ENCODE results near the gene CCDC57. TPM values are rescaled to one million over a fixed set of nuclear protein-coding genes. Genes with fewer than 3 reads are reported as not detected.

Gene CCDC57
- total and polyA plus RNA-seq, 10 donors = 28.8 to 164 (median 51.9) TPM

DNA sequence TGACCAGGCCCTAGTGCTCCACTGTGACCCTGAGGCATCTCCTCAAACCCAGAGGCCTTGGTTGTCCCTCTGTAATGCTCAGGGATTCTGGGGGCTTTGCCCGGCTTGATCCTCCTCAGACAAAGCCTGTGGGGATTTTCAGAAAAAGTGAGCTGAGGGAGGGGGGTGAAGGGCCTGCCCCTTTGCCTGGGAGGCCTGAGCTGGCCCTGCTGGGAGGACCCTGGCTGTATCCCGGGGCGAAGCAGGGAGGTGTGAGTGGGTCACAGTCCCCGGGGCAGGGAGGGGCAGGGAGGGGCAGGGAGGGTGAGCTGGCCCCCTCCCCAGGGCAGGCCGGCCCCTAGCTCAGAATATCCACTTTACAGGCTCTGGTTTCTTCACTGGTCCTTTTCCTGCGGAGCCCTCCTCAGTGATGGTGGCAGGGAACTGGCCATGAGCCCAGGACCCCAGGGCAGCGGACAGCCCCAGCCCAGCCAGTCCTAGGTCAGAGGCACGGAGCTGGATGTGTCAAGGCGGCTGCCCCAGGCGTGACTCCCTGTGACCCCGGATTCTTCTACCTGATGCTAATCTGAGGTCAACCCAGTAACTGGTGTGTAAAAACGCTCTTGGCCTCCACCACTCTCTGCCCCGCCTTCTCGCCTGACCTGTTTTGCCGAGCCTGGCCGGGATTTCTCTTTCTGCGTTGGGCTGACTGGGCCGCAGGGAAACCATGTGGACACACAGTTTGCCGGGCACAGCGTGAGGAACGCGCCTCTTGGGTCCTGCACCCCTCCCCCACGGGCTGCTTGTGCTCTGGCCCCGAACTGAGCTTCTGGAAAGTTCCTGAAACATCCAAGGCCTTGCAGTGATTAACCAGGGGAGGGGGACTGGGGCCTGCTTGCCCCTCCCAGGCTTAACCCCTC, 108.8 kb downstream of the CCDC57 start:
- intact Hi-C loops (cut with DNase I; ENCODE audit: low total_unique reads) = loop anchor here (10.0 kb wide), 1 partner anchor 59 kb away; no protein-coding TSS in a partner anchor
- Histone ChIP-seq H3K9me3 (no peaks in the 10 kb centered on the region), H3K4me3 (no peak overlapping the region), H3K4me1 (peaks cover 24 to 70% (median 52%) of the 10 kb centered on the region in 6 donors), H3K36me3 (no peaks in the 10 kb centered on the region), H3K27ac (peak overlapping the region in 1 of 8 donors; percentile 14), H3K27me3 (replicated peaks in 1 of 7) (no peaks in the 10 kb centered on the region)
- DNase-seq = no peak
- TF ChIP-seq, protein P1, sequence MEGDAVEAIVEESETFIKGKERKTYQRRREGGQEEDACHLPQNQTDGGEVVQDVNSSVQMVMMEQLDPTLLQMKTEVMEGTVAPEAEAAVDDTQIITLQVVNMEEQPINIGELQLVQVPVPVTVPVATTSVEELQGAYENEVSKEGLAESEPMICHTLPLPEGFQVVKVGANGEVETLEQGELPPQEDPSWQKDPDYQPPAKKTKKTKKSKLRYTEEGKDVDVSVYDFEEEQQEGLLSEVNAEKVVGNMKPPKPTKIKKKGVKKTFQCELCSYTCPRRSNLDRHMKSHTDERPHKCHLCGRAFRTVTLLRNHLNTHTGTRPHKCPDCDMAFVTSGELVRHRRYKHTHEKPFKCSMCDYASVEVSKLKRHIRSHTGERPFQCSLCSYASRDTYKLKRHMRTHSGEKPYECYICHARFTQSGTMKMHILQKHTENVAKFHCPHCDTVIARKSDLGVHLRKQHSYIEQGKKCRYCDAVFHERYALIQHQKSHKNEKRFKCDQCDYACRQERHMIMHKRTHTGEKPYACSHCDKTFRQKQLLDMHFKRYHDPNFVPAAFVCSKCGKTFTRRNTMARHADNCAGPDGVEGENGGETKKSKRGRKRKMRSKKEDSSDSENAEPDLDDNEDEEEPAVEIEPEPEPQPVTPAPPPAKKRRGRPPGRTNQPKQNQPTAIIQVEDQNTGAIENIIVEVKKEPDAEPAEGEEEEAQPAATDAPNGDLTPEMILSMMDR (IDR thresholded peaks at IDR 0.05 in 8 of 11, conservative IDR thresholded peaks at IDR 0.05 in 3 of 11) = no peak
- TF ChIP-seq POLR2AphosphoS5 (IDR thresholded peaks at IDR 0.05) = peak in 1 of 3 donors; percentile 28
- TF ChIP-seq POLR2A (IDR thresholded peaks at IDR 0.05) = no peak
- WGBS, 5 donors = 76 to 86% (median 81%) methylated on average over 17 to 24 of the region's 24 CpGs

DNA sequence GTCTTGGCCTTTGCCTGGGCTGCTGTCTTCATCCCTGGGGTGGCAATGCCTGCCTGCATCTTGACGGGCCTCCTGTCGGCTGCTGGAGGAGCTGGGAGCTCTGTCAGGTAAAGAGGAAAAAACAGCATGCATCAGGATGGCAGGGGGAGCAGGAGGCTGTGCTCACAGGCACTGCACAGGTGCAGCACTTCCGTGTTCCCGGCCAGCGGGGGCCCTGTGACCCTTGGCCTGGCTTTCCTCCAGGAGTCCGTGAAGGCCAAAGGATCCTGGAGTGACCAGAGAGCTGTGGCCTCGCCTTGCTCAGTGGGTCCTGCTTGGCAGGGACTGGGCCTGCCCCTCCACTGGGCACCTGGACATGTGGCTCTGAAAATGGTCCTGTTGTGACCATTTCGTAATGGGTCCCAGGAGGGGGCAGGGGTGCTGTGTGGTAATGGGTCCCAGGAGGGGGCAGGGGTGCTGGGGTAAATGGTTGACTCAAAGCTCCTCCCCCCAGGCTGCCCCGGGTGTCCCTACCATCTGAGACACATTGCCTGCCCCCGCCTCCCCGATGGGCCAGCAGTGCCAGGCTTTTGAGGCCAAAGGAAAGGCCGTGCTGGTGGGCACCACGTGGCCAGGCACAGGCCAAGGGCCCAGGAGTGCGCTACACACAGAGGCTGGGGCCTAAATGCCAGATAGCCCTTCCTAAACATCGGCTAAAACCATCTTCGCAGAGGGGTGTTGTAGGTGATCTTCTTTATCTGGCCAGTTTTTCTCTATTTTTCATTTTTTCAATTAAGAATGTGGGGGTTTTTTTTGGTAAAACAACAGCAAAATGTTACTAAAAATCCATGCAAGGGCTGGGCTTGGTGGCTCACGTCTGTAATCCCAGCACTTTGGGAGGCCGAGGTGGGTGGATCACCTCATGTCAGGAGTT, 110.6 kb downstream of the CCDC57 start:
- TF ChIP-seq POLR2A (IDR thresholded peaks at IDR 0.05) (no peak), POLR2AphosphoS5 (IDR thresholded peaks at IDR 0.05) (peak in 1 of 3 donors; percentile 35)
- TF ChIP-seq, protein P1 (IDR thresholded peaks at IDR 0.05 in 8 of 11, conservative IDR thresholded peaks at IDR 0.05 in 3 of 11) = no peak
- Histone ChIP-seq H3K4me3 (no peak overlapping the region), H3K9me3 (no peaks in the 10 kb centered on the region), H3K4me1 (peaks cover 27 to 70% (median 54%) of the 10 kb centered on the region in 6 donors), H3K27ac (peak overlapping the region in 1 of 8 donors; percentile 11), H3K36me3 (no peaks in the 10 kb centered on the region), H3K27me3 (replicated peaks in 1 of 7) (no peaks in the 10 kb centered on the region)
- intact Hi-C loops (cut with DNase I; ENCODE audit: low total_unique reads) = loop anchor here (10.0 kb wide), 1 partner anchor 57 kb away; no protein-coding TSS in a partner anchor
- 69 to 88% (median 79%) methylated on average over 12 to 18 of the region's 18 CpGs for WGBS, 5 donors
- no peak for DNase-seq

DNA sequence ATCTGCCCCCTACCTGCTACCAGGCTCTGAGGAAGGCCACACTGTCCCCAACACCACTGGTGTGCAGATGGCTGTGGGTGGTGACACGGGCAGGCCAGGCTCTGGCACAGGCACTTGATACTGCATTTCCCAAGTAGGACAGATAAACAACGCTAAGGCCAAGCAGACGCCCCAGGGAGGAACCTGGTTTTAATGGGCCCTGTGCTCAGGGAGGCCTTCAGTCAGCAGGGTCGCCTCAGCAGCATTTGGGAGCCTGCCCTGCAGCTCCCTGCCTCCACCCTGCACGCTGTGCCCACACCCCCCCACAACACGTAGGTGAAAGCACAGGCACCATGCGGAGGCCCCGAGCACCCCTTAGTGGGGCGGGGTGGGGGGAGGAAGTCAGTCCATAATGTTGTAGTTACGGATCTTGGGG, 111.3 kb downstream of the CCDC57 start:
- Histone ChIP-seq H3K27me3 (replicated peaks in 1 of 7) (no peaks in the 10 kb centered on the region), H3K36me3 (no peaks in the 10 kb centered on the region), H3K27ac (peak overlapping the region in 1 of 8 donors; percentile 11), H3K4me1 (peaks cover 27 to 70% (median 54%) of the 10 kb centered on the region in 6 donors), H3K4me3 (no peak overlapping the region), H3K9me3 (no peaks in the 10 kb centered on the region)
- WGBS, 5 donors = 80 to 90% (median 83%) methylated on average over 1 to 10 of the region's 10 CpGs
- intact Hi-C loops (cut with DNase I; ENCODE audit: low total_unique reads) = loop anchor here (10.0 kb wide), 1 partner anchor 57 kb away; no protein-coding TSS in a partner anchor
- no peak for DNase-seq
- TF ChIP-seq POLR2AphosphoS5 (IDR thresholded peaks at IDR 0.05) = peak in 1 of 3 donors; percentile 34
- TF ChIP-seq, protein P1 (IDR thresholded peaks at IDR 0.05 in 8 of 11, conservative IDR thresholded peaks at IDR 0.05 in 3 of 11) = no peak
